HepG2 (cell line): ENCODE data around the gene GJA5. TPM values are rescaled to one million over a fixed set of nuclear protein-coding genes. Genes with fewer than 3 reads are reported as not detected.

ENCODE experiments used
- CBFB ChIP-seq: sonication (generic); formaldehyde crosslinking; IDR thresholded peaks from 2 replicates; pipeline ENCODE4 v1.4.0; 2020; ENCODE audit warnings: missing genetic modification reagents
- HMG20A ChIP-seq: IDR thresholded peaks from 2 replicates; pipeline ENCODE4 v1.6.1; 2016; ENCODE audit warnings: borderline replicate concordance
- HNRNPK ChIP-seq: fragments of 200-400 bp; formaldehyde crosslinking; IDR thresholded peaks from 2 replicates; pipeline ENCODE4 v1.6.1; 2018; ENCODE audit warnings: low read length, low read depth, moderate library complexity, mild to moderate bottlenecking; ENCODE audit not compliant: poor library complexity, severe bottlenecking
- HNRNPUL1 ChIP-seq: fragments of 200-400 bp; formaldehyde crosslinking; IDR thresholded peaks from 2 replicates; pipeline ENCODE4 v1.6.1; 2017; ENCODE audit warnings: low read depth, mild to moderate bottlenecking, low read length, moderate library complexity
- HOXA9 ChIP-seq: sonication (generic); formaldehyde crosslinking; IDR thresholded peaks from 2 replicates; pipeline ENCODE4 v1.8.1; 2022; ENCODE audit warnings: missing genetic modification reagents, mild to moderate bottlenecking, moderate library complexity, borderline replicate concordance
- IRF9 ChIP-seq: sonication (generic); formaldehyde crosslinking; IDR thresholded peaks from 2 replicates; pipeline ENCODE4 v1.8.0; 2022; ENCODE audit warnings: missing genetic modification reagents, mild to moderate bottlenecking, borderline replicate concordance
- JDP2 ChIP-seq: sonication (generic); formaldehyde crosslinking; IDR thresholded peaks from 2 replicates; pipeline ENCODE4 v1.8.1; 2022; ENCODE audit warnings: missing genetic modification reagents, borderline replicate concordance
- KLF16 ChIP-seq, 2 experiments: sonication (generic) in 1 of 2; formaldehyde crosslinking in 1 of 2; IDR thresholded peaks; 2 replicates each; pipeline versions ENCODE4 v1.6.1 to v1.8.0; 2016 to 2023; ENCODE audit warnings: missing genetic modification reagents in 2 of 2, missing compliant biosample characterization in 1 of 2
- MIXL1 ChIP-seq: IDR thresholded peaks from 2 replicates; pipeline ENCODE4 v1.6.1; 2016
- NFE2L2 ChIP-seq: fragments of 150-350 bp; IDR thresholded peaks from 2 replicates; pipeline ENCODE4 v1.6.1; 2014; ENCODE audit warnings: low read length
- NR2F6 ChIP-seq, 2 experiments: IDR thresholded peaks; 2 replicates each; pipeline ENCODE4 v1.6.1; 2016; ENCODE audit warnings: antibody characterized with exemption in 1 of 2, mild to moderate bottlenecking in 1 of 2
- PAWR ChIP-seq: sonication (generic); formaldehyde crosslinking; IDR thresholded peaks from 2 replicates; pipeline ENCODE4 v1.4.0; 2020; ENCODE audit warnings: missing genetic modification reagents, mild to moderate bottlenecking, borderline replicate concordance
- RERE ChIP-seq: IDR thresholded peaks from 2 replicates; pipeline ENCODE4 v1.6.1; 2016; ENCODE audit warnings: low read depth, missing genetic modification reagents, missing compliant biosample characterization
- ZBTB37 ChIP-seq: sonication (generic); formaldehyde crosslinking; IDR thresholded peaks from 2 replicates; pipeline ENCODE4 v1.4.0; 2020; ENCODE audit warnings: mild to moderate bottlenecking, missing genetic modification reagents
- ZHX1 ChIP-seq: sonication (generic); formaldehyde crosslinking; IDR thresholded peaks from 2 replicates; pipeline ENCODE4 v1.8.1; 2022; ENCODE audit warnings: low read depth, mild to moderate bottlenecking, missing genetic modification reagents
- ZNF577 ChIP-seq: sonication (generic); formaldehyde crosslinking; IDR thresholded peaks from 2 replicates; pipeline ENCODE4 v1.4.0; 2020; ENCODE audit warnings: mild to moderate bottlenecking, low read depth, missing genetic modification reagents, borderline replicate concordance
- ZSCAN9 ChIP-seq: IDR thresholded peaks from 2 replicates; pipeline ENCODE4 v1.6.1; 2016; ENCODE audit warnings: borderline replicate concordance
- polyA plus RNA-seq, 8 experiments: library from polyadenylated mRNA; depleted of rRNA in 3 of 8; stranded (reverse) in 7 of 8; unstranded in 1 of 8; fragments of >200 nt; fragmentation: Illumina TruSeq in 4 of 8; extraction: Trizol in 4 of 8; gene quantifications; 2 replicates each; pipeline versions ENCODE4 v1.2.1 to v1.2.3, GENCODE V29; 2011 to 2016; ENCODE audit warnings: low read depth in 4 of 8, missing spikeins in 1 of 8, mixed read lengths in 1 of 8; ENCODE audit not compliant: insufficient read depth in 1 of 8
- total RNA-seq, 5 experiments: library from RNA; depleted of rRNA; stranded (reverse); fragments of >200 nt; fragmentation: Illumina TruSeq; extraction: Trizol; gene quantifications; 2 replicates each; pipeline ENCODE4 v1.2.3, GENCODE V29; 2016; ENCODE audit warnings: low read depth in 1 of 5
- TF ChIP-seq, protein P1 (sequence below): sonication (generic); formaldehyde crosslinking; IDR thresholded peaks from 2 replicates; pipeline ENCODE4 v1.4.0; 2020; ENCODE audit warnings: missing genetic modification reagents

The GJA5 gene
- total and polyA plus RNA-seq, 2 of the 13 experiments (the other 11 are each of a cell fraction or from before 2014, with no cell fraction given) = not detected

DNA sequence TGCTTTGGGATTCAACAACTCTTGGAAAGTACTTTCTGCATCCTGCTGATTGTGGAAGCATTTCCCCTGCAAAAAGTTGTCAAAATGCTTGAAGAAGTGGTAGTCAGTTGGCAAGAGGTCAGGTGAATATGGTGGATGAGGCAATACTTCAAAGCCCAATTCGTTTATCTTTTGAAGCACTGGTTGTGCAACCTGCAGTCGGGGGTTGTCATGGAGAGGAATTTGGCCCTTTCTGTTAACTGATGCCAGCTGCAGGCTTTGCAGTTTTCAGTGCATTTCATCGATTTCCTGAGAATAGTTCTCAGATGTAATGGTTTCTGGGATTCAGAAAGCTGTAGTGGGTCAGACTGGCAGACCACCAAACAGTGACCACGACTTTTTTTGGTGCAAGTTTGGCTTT lies 47.6 kb upstream of the GJA5 start (continued):
- TF ChIP-seq, protein P1, sequence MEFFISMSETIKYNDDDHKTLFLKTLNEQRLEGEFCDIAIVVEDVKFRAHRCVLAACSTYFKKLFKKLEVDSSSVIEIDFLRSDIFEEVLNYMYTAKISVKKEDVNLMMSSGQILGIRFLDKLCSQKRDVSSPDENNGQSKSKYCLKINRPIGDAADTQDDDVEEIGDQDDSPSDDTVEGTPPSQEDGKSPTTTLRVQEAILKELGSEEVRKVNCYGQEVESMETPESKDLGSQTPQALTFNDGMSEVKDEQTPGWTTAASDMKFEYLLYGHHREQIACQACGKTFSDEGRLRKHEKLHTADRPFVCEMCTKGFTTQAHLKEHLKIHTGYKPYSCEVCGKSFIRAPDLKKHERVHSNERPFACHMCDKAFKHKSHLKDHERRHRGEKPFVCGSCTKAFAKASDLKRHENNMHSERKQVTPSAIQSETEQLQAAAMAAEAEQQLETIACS (CRISPR knock-in tag) = no peak
- peak; percentile 87 for TF ChIP-seq ZBTB37 (CRISPR knock-in tag)
- peak; percentile 87; the same call in 1 of the 2 replicates for TF ChIP-seq MIXL1 (CRISPR knock-in tag)
- TF ChIP-seq NR2F6 (IDR thresholded peaks at IDR 0.05) = peak; percentile 98
- TF ChIP-seq NR2F6 (CRISPR knock-in tag; IDR thresholded peaks at IDR 0.05) = peak; percentile 93
- no peak for TF ChIP-seq HOXA9 (CRISPR knock-in tag)
- no peak for TF ChIP-seq ZNF577 (CRISPR knock-in tag)
- TF ChIP-seq KLF16 (CRISPR knock-in tag; IDR thresholded peaks at IDR 0.05) = peak in 1 of 2 experiments; percentile 66; a peak in 1 of 4 replicates
- TF ChIP-seq IRF9 (CRISPR knock-in tag) = no peak
- no peak for TF ChIP-seq ZHX1 (CRISPR knock-in tag)
- no peak for TF ChIP-seq HNRNPK
- TF ChIP-seq HMG20A (CRISPR knock-in tag) = peak; percentile 81
- no peak for TF ChIP-seq NFE2L2
- no peak for TF ChIP-seq HNRNPUL1
- 0 out of 2 replicates have a peak, but pooled peaks have one; percentile 53 for TF ChIP-seq ZSCAN9 (CRISPR knock-in tag)
- TF ChIP-seq PAWR = no peak
- peak; percentile 92 for TF ChIP-seq RERE (CRISPR knock-in tag)
- TF ChIP-seq CBFB = 0 out of 2 replicates have a peak, but pooled peaks have one; percentile 38
- no peak for TF ChIP-seq JDP2 (CRISPR knock-in tag)
